Right kidney (tissue), 1 donor: ENCODE measurements around the gene CDH4.

Experiments used
- DNase-seq: peaks from one replicate; pipeline ENCODE4 v3.0.0-alpha.2; 2016

The CDH4 gene

DNA sequence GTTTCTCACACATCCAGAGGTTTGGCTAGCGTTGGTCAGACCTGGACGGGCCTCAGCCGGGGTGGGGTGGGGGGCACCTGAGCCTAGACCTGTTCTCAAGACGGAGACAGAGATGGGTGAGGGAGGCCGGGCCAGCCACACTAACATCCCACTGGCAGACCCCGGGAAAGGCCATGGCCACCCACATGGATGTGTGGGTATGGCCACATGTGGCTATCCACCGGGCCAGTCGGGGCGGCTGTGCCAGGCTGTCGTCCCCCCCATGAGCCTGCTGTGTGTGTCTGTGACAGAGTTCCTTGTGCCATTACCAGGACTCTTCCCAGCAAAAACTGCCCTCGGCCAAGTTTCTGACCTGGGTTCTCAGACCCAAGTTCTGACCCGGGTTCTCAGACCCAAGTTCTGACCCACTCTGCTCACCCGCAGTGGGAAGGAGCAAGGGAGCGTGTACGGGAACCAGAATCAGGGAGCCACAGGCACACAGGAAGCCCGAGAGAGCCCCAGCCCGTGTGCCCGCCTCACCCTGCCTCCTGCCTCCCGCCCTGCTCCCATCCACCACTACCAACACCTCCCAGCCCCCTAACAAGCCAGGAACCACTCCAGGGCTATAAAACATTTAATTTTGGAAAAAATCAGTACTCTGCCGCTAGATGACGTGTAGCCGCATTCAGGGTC, 558.1 kb downstream of the CDH4 start:
- DNase-seq, result no peak

DNA sequence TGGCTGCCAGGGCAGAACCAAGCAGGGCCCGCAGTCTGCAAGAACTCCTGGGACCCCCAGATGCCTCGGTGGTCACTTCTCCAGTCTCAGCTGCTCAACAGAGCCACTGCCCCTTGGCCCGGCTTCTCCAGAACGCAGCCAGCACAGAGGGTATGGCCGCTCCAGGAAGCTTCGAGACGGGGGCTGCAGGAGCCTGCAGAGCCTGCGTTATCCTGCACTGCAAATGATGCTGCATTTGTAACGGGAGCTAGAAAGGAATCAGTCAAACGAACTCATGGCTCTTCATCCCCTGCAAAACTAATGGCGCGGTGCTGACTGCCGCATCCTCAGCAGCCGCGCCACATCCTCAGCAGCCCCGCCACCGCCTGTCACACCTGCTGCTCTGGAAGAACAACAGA, 558.7 kb downstream of the CDH4 start:
- DNase-seq, result no peak

DNA sequence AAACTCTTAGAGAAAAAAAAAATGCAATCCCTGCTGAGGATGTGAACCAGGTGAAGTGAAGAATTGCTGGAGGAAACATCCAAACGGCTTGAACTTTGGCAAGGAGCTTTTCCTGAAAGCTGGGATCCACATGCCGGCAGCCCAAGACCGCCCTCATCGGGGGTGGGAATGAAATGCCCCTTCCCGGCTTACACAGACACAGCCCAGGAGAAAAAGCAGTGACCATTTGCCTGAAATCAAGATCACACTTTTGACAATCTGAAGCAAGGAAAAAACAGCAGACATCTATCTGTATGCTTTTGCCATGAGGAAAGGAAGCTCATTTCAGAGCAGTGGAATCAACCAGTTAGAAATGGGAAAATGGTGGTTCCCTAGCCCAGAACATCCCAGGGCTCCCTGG, 559.1 kb downstream of the CDH4 start:
- DNase-seq, result no peak

DNA sequence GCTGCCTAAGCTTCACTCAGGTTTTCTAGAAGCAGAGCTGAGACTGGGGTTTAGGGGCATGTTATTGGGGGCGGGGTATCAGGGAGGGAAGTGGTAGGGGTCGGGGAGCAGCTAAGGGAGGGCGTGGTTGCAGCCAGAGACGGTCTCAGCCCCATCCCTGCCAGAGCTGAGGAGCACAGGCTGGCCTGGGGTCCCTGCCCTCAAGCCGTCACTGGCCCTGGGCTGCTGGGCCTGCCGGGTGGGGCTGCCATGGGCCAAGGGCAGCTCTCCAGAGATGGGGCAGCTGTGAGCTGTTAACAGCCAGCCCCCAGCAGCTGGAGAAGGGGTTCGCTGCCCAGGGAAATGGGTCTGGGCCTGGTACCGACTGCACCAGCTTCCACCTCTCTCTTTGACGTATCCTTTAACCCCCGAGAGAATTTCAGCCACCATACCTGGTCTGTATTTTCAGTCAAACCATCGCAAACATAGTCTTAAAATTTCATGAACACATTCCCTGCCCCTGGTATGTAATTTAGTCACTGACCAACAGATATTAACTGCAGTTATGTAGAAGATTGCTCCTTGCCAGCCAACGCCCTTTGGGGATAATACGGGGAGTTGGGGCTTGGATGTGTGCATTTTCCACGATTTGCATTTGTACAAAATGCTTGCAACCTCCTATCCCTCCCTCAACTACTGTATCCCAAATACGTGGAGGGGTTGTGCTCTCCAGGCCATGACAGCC, 560.2 kb downstream of the CDH4 start:
- no peak for DNase-seq

DNA sequence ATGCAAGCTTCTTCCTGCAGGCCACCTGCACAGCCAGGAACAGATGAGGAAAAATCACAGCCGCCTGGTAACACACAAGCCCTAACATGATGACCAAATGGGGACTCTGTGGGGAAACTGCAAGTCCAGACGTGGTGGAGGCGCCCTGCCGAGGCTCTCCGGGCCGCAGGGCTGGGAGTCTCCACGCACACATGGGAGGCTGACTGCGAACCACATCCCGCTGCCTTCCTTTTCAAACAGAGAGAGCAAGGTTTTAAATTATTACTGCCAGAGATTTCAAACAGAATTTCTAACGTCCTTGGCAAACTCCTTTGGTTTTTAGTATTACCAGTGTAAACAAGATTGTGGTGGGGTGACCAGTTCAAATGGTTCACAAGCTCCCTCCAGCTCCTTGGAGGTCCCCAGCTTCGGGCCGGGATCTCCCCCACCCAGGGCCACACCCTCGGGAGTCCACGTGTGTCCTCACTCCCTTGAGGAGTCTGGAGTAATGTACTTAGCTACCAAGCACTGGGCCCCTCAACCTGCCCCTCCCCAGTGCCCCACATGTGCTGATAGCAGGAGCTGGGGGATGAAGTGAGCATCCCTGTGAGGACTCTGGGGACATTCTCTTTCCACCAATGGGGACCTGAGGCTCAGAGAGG, 560.9 kb downstream of the CDH4 start:
- no peak for DNase-seq

DNA sequence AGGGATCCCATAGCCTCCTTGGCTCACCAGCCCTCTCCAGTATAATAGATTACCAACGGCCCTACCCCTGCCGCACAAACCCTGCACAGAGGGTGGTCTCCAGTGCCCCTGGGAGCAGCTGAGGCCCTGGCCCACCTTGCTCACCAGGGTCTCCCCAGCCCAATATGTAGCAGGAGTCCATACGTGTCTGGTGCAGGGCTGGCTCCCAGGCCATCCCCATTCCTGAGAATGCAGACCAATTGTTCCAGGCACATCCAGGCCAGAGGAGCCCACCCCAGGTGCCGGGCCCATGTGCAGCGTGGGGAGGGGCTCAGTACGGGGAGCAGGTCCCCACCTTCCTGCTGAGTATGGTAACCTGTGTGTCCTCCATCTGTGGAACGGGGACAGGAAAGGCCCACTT, 561.7 kb downstream of the CDH4 start:
- DNase-seq, result no peak

DNA sequence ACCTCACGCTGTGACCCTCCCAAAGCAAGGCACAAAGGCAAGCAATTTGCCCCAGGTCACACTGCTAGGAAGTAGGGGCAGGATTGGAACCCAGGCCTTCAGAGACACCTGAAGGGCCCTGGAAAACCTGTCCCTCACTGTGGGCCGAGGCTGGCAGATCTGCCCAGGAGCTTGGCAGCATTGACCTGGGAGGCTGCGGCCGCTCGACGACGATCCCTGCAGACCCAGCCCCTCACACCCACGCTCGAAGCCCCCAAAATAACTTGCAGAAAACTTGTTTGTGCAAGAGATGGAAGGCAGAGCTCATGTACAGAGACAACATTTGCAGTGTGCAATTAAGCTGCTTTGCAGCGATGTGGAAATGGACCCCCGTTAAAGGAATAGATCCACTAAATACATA, 562.2 kb downstream of the CDH4 start:
- DNase-seq, result no peak

DNA sequence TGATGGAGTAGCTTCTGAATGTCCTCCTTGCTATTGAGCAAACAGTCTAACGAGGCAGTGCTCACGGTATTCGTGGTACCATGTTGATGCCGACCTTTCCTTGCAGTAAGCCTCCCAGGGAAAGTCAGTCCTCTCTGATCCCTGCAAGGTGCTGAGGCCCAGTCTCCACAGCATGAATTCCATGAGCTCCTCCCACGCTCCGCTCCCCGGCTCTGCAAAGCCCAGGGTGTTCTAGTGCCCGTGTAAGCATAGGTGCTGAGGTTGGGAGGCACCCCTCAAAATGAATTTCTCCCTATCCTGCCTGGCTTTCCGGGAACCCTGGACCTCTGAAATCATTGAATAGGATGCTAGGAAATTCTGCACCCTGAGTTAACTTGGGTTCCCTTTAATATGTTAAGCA, 562.7 kb downstream of the CDH4 start:
- DNase-seq, result no peak

DNA sequence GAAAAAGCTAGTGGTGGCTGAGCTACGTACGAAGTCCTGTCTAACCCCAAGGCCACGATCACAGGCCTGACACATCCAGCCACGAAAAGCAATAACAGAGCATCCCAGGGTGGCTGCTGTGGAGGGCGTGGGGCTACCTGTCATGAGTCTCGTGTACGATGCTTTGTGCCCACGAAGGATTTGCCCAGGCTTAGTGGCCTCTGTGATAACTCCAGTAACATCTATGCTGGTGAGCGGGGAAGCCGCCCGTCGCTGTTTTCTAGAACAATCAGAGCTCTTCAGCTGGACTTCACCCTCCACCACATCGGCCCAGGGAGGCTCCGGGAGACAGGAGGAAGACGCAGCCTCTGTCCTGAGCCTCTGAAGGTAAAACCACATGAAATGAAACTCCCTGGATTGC, 563.1 kb downstream of the CDH4 start:
- no peak for DNase-seq

DNA sequence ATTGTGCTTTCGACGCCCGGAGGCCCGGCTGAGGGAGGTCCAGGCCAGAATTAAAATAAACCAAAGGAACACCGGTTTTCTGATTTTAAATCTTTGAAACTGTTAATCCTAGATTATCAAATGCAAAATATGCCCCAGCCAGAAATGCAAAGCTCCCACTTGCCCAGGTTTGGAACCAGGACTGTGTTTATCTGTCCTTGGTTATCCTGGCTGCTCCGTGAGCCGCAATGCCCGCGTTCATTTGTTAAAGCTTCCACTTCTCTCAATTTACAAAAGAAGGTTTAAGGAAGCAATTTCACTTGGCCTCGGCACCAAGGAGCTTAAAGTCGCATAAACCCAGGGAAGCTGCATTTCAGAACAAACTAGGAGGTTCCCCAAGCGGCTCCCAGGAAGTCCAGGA, 563.6 kb downstream of the CDH4 start:
- DNase-seq, result no peak

DNA sequence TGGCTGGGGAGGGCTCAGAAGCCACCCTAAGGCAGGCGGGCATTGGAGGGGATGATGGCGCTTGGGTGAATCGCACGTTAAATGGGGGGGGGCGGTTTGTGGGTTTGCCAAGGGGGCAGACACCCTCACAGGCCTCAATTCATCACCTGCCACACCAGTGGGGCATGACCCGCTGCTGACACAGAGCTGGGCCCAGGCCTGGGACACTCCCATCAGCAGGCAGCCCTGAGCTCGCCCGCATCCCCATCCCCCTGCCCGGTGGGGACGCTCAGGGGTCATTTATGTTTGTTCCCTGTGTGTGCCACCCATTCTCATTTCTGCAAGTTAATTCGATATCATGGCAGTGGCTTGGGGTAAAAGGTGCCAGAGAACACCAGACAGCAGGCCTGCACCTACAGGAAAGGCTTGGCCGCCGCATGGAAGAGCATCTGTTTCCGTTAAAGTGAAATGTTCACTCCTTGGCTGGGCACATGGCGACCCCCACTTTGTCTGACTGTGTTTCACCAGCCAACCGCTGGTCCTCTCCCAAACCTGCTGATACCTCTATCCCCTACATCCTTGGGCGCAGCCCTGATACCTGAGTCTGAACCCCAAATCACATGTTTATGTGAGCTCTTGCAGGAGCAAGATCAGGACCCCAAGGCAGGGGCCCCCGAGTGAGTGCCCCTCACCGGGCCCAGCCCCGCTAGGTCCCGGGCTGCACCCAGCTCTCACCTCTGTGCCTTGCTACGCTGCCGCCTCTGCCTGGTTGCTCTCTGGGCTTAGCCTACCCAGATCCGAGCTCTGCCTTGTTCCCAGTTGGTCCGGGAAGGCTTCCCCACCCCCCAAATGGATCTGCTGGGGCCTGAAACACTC, 564.8 kb downstream of the CDH4 start:
- no peak for DNase-seq

DNA sequence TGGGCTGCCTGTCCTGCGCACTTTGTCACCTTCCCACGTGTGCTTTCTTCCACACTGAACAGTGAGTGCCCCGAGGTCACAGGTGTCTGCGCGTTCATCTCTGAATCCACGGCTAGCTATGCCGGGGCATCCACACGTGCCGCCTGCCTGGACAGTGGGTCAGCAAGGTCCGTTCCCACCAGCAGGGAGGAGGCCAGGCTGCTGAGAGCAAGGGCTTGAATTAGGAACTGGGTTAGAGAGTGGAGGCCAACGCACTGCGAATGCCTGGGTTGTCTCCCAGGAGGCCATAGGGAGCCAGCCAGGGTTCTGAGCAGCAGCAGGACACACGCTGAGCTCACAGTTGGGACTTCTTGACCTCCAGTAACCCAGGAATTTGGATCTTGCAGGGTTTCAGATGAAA, 565.5 kb downstream of the CDH4 start:
- no peak for DNase-seq

DNA sequence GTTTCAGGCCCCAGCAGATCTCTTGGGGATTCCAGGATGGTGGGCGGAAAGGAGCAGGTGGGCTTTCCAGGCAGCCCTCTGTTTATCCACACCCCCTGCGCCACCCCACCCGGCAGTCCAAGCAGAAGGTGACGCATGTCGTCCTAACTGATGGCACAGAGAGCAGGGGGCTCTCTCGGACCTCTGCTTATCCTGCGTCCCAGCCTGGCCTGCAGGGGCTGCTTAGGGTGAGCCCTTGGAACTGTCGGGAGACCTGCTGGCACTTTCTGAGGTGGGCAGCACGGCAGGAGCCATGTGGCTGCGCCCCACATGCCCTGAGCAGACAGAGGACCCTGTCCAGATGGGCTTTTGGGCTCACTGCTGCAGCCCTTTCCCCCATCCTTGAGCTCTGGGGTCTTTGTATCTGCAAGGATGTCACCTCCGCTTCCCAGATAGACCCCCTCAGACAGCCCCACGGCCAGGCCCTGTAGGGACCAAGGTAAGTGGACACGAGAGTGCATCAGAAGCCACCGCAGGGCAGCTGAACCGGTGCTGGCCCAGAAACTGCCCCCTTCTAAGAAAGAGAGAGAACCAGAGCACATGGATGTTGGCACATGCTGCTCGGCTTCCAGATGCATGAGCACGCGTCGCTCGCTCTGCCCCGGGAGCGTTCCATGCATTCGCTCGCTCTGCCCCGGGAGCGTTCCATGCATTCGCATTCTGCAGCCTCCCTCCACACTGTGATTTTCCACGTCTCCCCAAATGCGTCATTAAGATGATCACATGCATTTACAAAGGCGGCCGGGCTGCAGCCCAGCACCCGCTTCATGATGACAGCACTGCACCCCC, 566.9 kb downstream of the CDH4 start:
- DNase-seq, result no peak

DNA sequence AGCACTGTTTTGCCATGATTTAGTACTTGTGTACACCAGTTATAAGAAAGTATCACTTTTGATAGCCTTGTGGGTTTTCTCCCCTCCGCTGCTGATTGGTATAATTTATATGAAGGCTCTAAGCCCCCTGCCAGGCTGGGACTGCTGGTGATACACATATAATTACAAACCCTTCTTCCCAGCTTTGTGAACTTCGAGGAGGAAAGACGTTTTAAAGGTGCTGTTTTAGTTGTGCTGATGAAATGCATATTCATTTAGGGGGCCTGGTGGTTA, 567.4 kb downstream of the CDH4 start:
- DNase-seq, result no peak

DNA sequence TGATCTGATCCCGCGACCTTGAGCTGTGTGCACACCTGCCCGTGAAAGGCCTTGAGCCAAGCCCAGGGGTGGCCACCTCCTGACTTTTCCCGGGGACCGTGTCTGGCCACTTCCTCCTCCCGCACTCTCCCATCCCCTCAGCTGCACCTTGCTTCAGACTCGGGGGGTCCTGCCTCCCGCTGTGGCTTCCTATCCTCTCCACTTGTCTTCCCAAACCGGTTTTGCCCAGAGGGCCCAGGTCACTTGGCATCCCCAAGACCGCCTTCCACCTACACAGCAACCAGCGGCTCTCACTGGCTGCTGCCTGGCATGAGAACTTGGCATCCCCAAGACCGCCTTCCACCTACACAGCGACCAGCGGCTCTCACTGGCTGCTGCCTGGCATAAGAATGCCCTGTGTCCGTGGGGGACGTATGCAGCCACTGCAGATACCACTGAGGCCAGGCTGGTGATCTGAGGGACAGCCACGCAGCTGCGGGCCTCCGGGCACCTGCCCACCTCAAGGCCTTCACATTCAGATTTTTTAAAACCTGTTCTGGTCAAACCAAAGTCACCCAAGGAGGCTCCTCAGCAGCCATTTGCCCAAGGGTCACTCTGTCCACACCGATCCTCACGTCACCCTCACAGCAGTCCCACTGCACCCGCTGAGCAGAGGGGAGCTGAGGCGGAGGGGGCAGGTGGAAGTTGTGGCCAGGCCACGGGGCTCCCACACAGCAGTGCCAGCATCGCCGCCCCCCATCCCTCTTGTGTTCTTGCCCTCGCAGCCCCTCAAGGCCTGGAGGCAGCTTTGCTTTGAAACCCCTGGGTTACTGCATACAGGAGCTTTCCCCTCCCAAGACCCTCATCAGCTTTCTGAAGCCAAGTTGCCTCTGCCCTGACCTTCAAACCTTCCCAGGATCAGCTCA, 568.1 kb downstream of the CDH4 start:
- DNase-seq, result no peak

DNA sequence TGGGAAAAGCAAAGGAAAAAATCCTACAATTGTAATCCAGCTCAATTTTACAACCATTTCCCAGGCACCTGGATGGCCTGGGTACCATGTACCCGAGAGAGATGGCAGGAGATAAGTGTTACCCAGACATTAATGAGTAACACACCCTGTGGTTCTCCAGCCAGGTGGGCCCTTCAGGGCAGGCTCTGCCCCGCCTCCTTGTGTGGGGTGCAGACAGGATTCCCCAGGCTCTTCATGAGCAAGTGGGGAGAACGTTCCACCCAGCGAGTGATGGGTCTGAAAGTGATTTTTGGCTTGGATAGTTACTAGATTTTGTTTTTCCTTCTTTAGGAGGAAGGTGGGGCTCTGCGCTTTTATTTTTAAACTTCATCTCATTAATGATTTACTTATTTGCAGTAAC, 569.7 kb downstream of the CDH4 start:
- peak; percentile 49 for DNase-seq

DNA sequence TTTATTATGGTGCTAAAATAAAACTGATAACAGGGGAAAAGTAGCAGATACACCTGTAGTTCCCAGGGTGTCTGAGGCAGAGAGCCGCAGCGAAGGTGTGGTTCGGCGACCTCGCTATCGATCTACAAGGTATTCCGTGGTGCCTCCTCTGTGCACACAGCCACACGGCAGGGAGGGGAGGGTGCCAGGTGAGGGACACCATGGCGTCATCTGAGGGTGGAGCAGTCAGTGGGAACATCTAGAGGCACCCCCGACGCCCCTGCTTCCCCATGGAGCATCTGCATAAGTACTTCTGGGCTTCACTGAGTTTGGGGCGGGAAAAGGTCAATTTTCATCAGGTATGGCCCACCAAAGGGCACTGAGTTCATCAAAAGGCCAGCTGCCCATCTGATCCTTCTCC, 570.3 kb downstream of the CDH4 start:
- no peak for DNase-seq

DNA sequence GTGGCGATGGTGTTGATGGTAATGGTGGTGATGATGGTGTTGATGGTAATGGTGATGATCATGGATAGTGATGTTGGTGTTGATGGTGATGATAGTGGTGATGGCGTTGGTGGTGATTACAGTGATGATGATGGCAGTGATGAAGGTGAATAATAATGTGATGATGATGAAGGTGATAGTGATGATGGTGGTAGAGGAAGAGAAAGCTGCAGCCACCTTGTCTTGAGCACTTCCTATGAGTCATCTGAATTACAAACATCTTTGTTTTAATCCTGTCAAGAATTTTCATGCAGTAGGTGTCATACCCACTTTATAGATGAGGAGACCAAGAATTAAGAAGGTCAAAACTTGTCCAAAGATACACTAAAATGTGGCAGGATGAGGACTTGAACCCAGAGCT, 571.2 kb downstream of the CDH4 start:
- DNase-seq, result no peak

DNA sequence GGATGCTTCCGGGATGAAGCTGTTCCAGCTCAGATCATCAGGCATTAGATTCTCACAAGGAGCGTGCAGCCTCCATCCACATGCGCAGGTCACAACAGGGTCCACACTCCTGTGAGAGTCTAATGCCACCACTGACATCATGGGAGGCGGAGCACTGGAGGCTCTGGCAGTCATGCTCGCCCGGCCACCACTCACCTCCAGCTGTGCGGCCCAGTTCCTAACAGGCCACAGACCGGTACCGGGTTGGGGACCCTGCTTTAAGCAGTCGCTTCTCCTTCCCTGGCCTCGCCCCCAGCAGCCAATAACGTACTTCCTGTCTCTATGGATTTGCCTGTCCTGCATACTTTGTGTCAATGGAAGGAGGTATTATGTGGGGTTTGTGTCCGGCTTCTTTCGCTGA, 576.8 kb downstream of the CDH4 start:
- DNase-seq, result no peak

DNA sequence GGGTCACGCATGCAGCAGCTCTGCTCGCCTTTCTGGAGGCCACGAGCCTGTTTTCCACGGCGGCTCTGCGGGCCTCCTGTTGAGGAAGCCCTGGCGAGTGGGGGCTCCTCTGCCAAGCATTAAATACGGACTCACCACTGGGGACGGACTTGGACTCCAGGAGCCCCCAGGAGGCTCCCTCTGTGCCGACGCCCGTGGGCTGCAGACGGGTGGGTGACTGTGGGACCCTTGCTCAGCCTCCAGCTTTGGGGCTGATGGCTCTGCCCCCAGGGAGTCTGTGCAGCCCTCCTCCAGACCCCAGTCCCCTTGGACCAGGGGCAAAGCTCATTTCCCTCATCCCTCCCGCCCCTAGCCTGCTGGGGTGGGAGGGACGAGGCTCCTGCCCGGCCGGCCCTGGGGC, 577.5 kb downstream of the CDH4 start:
- no peak for DNase-seq

DNA sequence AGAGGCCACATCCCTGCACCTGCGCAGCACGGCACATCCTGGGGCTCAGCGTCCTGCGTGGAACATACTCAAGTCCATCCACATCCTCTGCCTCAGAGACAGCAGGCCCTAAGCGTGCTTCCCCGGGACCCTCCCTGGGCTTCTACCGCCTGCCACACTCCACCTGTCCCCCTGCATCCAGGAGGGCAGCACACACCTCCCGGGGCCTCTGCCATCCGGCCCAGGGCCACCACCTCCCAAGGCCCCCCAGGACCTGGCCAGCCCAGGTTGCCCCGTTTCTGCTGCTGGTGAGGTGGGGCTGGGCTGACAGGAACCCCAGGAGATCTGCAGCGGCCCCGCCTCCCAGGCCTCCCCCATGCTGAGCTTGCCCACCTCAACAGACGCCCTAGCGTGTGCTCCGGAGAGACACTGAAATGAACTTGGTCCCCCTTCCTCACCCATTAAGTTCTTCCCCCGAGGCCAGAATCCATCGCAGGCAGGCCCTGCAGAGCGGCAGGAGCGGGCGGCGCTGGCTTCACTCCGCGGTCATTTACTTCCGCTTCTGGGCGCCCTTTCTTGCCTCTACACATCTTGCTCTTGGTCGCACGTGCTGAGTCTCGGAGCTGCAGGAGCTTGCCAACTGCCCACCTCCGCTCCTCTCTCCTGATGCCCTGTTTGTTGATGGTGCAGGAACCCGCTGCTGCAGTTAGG, 578.3 kb downstream of the CDH4 start:
- DNase-seq, result no peak
